Upper lobe of left lung (tissue), 6 donors: ENCODE measurements around the gene ERMARD. TPM values are rescaled to one million over a fixed set of nuclear protein-coding genes. Genes with fewer than 3 reads are reported as not detected.

Experiments
- ATAC-seq, 2 donors: fragments of 200-7000 bp; cut with Tn5 transposase; one replicate each; pipeline ENCODE4 v1.9.1; 2022; ENCODE audit warnings: mild to moderate bottlenecking in 2 of 2, moderate library complexity in 2 of 2; ENCODE audit not compliant: low FRiP score in 2 of 2
- DNase-seq, 2 donors: peaks; one replicate each; pipeline ENCODE4 v3.0.0-alpha.2; 2019 to 2020
- H3K27ac ChIP-seq, 4 donors: fragments of 200-600 bp; sonication (generic); one replicate each; pipeline ENCODE4 v1.5.1; 2016 to 2019
- H3K27me3 ChIP-seq, 4 donors: fragments of 200-600 bp; sonication (generic); one replicate each; pipeline ENCODE4 v1.5.1; 2017 to 2019
- H3K36me3 ChIP-seq, 4 donors: fragments of 200-600 bp; sonication (generic); one replicate each; pipeline ENCODE4 v1.5.1; 2016 to 2019
- H3K4me1 ChIP-seq, 4 donors: fragments of 200-600 bp; sonication (generic); one replicate each; pipeline ENCODE4 v1.5.1; 2018 to 2019
- H3K4me3 ChIP-seq, 4 donors: fragments of 200-600 bp; sonication (generic); one replicate each; pipeline ENCODE4 v1.5.1; 2017 to 2019; ENCODE audit warnings: mild to moderate bottlenecking in 2 of 4, moderate library complexity in 1 of 4
- H3K9me3 ChIP-seq, 4 donors: fragments of 200-600 bp; sonication (generic); one replicate each; pipeline ENCODE4 v1.5.1; 2018 to 2019
- EP300 ChIP-seq, 4 donors: sonication (generic); formaldehyde crosslinking; IDR thresholded peaks; one replicate each; pipeline ENCODE4 v1.5.1; 2017; ENCODE audit warnings: antibody characterized with exemption in 4 of 4, control low read depth in 2 of 4
- POLR2A ChIP-seq, 4 donors: fragments of 450-650 bp; IDR thresholded peaks; one replicate each; pipeline ENCODE4 v1.5.1; 2016 to 2017; ENCODE audit warnings: antibody characterized with exemption in 4 of 4, mild to moderate bottlenecking in 2 of 4
- POLR2AphosphoS5 ChIP-seq, 2 donors: sonication (generic); formaldehyde crosslinking; IDR thresholded peaks; one replicate each; pipeline ENCODE4 v1.5.1; 2017; ENCODE audit warnings: antibody characterized with exemption in 2 of 2
- WGBS, 2 donors: methylation state at CpG; one replicate each; pipeline ENCODE4 v1.1.5; 2017 to 2018; 5-methylcytosine and 5-hydroxymethylcytosine counted together
- total RNA-seq, 6 donors: library from RNA; depleted of rRNA in 4 of 6; stranded (reverse); fragments of >200 nt in 4 of 6; gene quantifications; one replicate each; pipeline versions ENCODE4 v1.1.0 to v1.2.1, GENCODE V29; 2016 to 2021
- TF ChIP-seq, protein P1 (sequence below), 6 experiments: fragments of 450-650 bp in 4 of 6; fragments of 200-600 bp in 2 of 6; sonication (generic) in 2 of 6; IDR thresholded peaks; one replicate each; pipeline ENCODE4 v1.5.1; 2016 to 2019; ENCODE audit warnings: antibody characterized with exemption in 6 of 6
- donor health status: DM: no; HTN: no; CAD: no; lungs with moderate emphysema.
- donor health status: DM: no; HTN: yes; CAD: no; lungs with severe emphysema.

The ERMARD gene
- total RNA-seq, 6 donors from 2014 or later: 12.6 to 51.3 (median 18.5) TPM

DNA sequence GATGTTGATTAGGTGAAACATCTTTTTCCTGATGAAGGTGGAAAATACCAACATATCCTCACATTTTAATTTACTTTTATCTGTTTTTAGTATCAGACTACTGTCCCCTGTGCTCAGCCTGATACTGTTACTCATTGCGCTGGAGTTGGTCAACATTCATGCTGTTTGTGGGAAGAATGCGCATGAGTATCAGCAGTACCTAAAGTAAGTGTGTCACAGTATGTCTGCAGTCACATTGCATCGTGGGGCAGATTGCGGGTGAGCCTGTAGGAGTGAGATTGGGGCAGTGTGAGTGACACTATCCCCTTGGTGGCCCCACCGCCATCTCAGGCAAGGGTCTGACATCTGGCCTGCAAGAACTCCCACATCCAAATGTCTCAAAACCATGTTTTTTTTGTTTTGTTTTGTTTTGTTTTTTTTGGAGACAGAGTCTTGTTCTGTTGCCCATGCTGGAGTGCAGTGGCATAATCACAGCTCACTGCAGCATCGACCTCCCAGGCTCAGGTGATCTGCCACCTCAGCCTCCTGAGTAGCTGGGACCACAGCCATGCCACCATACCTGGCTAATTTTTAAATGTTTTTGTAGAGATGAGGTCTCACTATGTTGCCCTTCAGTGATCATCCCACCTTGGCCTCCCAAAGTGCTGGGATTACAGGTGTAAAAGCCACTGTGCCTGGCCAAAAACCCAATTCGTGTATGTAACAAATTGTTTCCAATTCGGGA is 27.8 kb downstream of the ERMARD start:
- TF ChIP-seq POLR2AphosphoS5 (IDR thresholded peaks at IDR 0.05) (no peak), EP300 (IDR thresholded peaks at IDR 0.05) (no peak), POLR2A (IDR thresholded peaks at IDR 0.05) (no peak)
- TF ChIP-seq, protein P1, sequence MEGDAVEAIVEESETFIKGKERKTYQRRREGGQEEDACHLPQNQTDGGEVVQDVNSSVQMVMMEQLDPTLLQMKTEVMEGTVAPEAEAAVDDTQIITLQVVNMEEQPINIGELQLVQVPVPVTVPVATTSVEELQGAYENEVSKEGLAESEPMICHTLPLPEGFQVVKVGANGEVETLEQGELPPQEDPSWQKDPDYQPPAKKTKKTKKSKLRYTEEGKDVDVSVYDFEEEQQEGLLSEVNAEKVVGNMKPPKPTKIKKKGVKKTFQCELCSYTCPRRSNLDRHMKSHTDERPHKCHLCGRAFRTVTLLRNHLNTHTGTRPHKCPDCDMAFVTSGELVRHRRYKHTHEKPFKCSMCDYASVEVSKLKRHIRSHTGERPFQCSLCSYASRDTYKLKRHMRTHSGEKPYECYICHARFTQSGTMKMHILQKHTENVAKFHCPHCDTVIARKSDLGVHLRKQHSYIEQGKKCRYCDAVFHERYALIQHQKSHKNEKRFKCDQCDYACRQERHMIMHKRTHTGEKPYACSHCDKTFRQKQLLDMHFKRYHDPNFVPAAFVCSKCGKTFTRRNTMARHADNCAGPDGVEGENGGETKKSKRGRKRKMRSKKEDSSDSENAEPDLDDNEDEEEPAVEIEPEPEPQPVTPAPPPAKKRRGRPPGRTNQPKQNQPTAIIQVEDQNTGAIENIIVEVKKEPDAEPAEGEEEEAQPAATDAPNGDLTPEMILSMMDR (IDR thresholded peaks at IDR 0.05): no peak
- H3K27ac ChIP-seq: no peak overlapping the region
- H3K9me3 ChIP-seq: no peaks in the 10 kb centered on the region
- 76 to 86% methylated on average over 8 of the region's 8 CpGs for WGBS, 2 donors
- no peak overlapping the region for H3K4me3 ChIP-seq
- no peak for DNase-seq
- peaks cover 8 to 55% (median 31%) of the 10 kb centered on the region in 4 donors for H3K36me3 ChIP-seq
- H3K27me3 ChIP-seq: no peaks in the 10 kb centered on the region
- no peak for ATAC-seq
- peaks cover 0 to 9% (median 0%) of the 10 kb centered on the region in 4 donors for H3K4me1 ChIP-seq

DNA sequence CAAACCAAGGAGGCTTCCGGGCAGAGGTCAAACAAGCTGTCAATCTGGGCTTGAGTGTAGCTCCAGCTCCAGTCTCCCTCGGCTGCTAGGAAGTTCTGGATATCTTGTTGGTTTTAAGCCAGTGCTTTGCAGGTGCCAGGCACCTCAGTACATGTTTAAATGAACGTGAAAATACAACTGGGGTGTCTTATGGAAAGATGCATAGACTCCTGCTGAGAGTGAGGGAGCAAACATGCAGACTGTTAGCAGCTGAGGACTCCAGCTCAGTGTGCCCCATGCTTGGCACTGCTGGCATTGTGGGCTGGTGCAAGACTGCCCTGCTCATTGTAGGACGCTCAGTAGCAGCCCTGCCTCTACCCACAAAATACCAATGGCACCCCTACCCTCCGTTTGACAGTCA is 28.5 kb downstream of the ERMARD start:
- Histone ChIP-seq H3K27me3 (no peaks in the 10 kb centered on the region), H3K4me3 (no peak overlapping the region), H3K9me3 (no peaks in the 10 kb centered on the region), H3K4me1 (peaks cover 0 to 9% (median 0%) of the 10 kb centered on the region in 4 donors), H3K27ac (no peak overlapping the region), H3K36me3 (peaks cover 8 to 51% (median 27%) of the 10 kb centered on the region in 4 donors)
- WGBS, 2 donors: 70 to 88% methylated on average over 4 to 5 of the region's 5 CpGs
- TF ChIP-seq, protein P1 (IDR thresholded peaks at IDR 0.05): no peak
- TF ChIP-seq EP300 (IDR thresholded peaks at IDR 0.05): no peak
- TF ChIP-seq POLR2AphosphoS5 (IDR thresholded peaks at IDR 0.05): no peak
- TF ChIP-seq POLR2A (IDR thresholded peaks at IDR 0.05): no peak
- DNase-seq (no peak), ATAC-seq (no peak)

DNA sequence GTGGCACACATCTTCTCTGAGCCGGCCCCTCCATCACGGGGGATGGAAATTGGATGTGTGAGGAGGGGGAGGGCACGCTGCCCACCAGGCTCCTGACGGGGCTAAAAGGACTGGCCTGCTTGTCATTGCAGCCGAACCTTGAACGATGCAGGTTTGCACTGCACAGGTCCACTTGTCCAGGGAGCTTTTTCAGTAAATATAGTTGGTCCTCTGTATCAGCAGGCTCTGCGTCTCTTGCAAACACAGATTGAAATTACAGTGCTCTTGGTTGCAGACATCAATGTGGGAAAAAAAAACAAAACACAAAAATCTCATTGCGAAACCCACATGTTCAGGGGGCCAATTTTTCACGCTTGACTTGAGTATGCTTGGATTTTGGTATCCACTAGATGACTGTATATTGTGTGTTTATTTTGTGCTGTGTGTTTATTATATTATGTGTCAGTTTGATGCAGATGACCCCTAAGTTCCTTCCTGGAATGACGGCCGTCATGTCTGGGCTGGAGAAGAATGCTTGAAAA is 29.2 kb downstream of the ERMARD start:
- Histone ChIP-seq H3K9me3 (no peaks in the 10 kb centered on the region), H3K36me3 (peaks cover 8 to 46% (median 27%) of the 10 kb centered on the region in 4 donors), H3K27ac (no peak overlapping the region), H3K4me3 (no peak overlapping the region), H3K4me1 (peaks cover 0 to 9% (median 0%) of the 10 kb centered on the region in 4 donors), H3K27me3 (no peaks in the 10 kb centered on the region)
- 67 to 76% methylated on average over 11 of the region's 11 CpGs for WGBS, 2 donors
- ATAC-seq (no peak), DNase-seq (no peak)
- no peak for TF ChIP-seq EP300 (IDR thresholded peaks at IDR 0.05)
- TF ChIP-seq, protein P1 (IDR thresholded peaks at IDR 0.05): no peak
- no peak for TF ChIP-seq POLR2AphosphoS5 (IDR thresholded peaks at IDR 0.05)
- TF ChIP-seq POLR2A (IDR thresholded peaks at IDR 0.05): no peak

DNA sequence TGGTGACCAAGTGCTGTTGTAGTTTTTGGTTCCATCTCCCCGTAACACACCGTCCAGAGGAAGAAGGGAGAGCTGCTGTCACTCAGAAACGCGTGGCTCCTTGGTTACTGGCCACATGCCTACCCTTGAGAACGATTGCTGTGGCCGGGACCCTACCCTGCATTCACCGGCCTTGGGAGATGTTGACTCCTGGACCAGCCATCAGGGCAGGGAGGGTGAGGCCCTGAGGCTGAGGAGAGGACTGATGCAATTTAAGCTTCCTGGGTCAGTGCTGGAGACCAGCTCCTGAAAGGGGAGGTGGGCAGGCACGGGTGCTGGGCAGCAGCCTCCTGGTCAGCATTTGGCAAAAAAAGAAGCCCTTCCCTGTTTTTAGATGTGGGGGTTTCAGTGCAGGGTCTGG is 31.5 kb downstream of the ERMARD start:
- no peak for DNase-seq
- ATAC-seq: no peak
- peaks cover 0 to 9% (median 0%) of the 10 kb centered on the region in 4 donors for H3K4me1 ChIP-seq
- no peaks in the 10 kb centered on the region for H3K27me3 ChIP-seq
- H3K27ac ChIP-seq: no peak overlapping the region
- H3K4me3 ChIP-seq: no peak overlapping the region
- no peak for TF ChIP-seq POLR2AphosphoS5 (IDR thresholded peaks at IDR 0.05)
- no peak for TF ChIP-seq EP300 (IDR thresholded peaks at IDR 0.05)
- TF ChIP-seq, protein P1 (IDR thresholded peaks at IDR 0.05): no peak
- TF ChIP-seq POLR2A (IDR thresholded peaks at IDR 0.05): no peak
- 94 to 96% methylated on average over 8 of the region's 8 CpGs for WGBS, 2 donors
- H3K36me3 ChIP-seq: peaks cover 0 to 24% (median 11%) of the 10 kb centered on the region in 4 donors
- H3K9me3 ChIP-seq: no peaks in the 10 kb centered on the region
